Measurements from ENCODE around the gene NDRG2. TPM values are rescaled to one million over a fixed set of nuclear protein-coding genes. Genes with fewer than 3 reads are reported as not detected.

Gene NDRG2
- total RNA-seq, 1 experiment from 2014 or later = 18.9 TPM

DNA sequence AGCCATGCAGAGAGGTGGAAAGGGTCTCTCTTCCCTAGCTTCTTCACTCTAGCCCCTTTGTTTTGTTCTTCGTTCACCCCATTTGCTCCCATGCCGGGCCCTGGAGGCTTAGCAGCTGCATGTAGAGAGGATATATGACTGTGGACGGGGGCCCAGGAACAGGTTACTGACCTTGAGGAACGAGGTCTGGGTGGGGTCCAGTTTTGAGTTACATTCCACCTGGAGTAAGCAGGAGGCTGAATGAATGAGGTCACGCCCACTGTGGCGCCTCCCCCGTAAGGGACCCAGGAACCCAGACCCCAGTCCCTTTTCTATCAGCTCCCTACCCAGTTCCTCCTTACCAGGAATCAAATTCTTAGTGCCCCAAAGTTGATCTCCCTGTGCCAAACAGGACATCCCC, 6.6 kb downstream of the NDRG2 start:
- Histone ChIP-seq H3K27me3 (ENCODE audit: insufficient read depth, low read length) (peaks cover 2% of the 10 kb centered on the region; the same call in 1 of the 2 replicates), H3K79me2 (ENCODE audit: insufficient read depth, low read length) (no peaks in the 10 kb centered on the region), H3K4me2 (ENCODE audit: low read length) (no peak overlapping the region), H3K27ac (ENCODE audit: low read depth, low read length) (no peak overlapping the region), H4K20me1 (ENCODE audit: insufficient read depth) (no peaks in the 10 kb centered on the region), H3K9me3 (ENCODE audit: control insufficient read depth in 1 of 2, insufficient read depth in 1 of 2, low read depth in 1 of 2, low read length in 2 of 2) (no peaks in the 10 kb centered on the region), H2AFZ (ENCODE audit: low read depth, low read length, poor library complexity, severe bottlenecking) (no peak overlapping the region), H3K4me3 (replicated peaks in 1 of 2; ENCODE audit: low read depth in 1 of 2, low read length in 2 of 2) (no peak overlapping the region), H3K4me1 (ENCODE audit: control insufficient read depth in 1 of 2, insufficient read depth in 2 of 2, low read length in 2 of 2) (peaks cover 0 to 4% of the 10 kb centered on the region in 2 experiments; a peak in 1 of 4 replicates), H3K9me2 (ENCODE audit: insufficient read depth) (no peaks in the 10 kb centered on the region), H3K36me3 (ENCODE audit: control insufficient read depth in 1 of 2, insufficient read depth in 2 of 2, low read length in 2 of 2) (no peaks in the 10 kb centered on the region; a peak in 1 of 4 replicates), H3K9ac (ENCODE audit: low read length) (no peak overlapping the region)
- POLR2A ChIA-PET = no interaction called here
- CTCF ChIA-PET = no interaction called here
- ATAC-seq (no peak), DNase-seq (ENCODE audit: low read depth, low spot score) (no peak)
- intact Hi-C loops (cut with micrococcal nuclease) = loop anchor here (10.0 kb wide), 1 partner anchor 537 kb away; no protein-coding TSS in a partner anchor
- RAD21 ChIA-PET (ENCODE audit: low non-redundant PET in 1 of 2, low total read pairs in 2 of 2, uncharacterized antibody in 2 of 2, unreplicated experiment in 2 of 2) = no interaction called here
- TF ChIP-seq, protein P1, sequence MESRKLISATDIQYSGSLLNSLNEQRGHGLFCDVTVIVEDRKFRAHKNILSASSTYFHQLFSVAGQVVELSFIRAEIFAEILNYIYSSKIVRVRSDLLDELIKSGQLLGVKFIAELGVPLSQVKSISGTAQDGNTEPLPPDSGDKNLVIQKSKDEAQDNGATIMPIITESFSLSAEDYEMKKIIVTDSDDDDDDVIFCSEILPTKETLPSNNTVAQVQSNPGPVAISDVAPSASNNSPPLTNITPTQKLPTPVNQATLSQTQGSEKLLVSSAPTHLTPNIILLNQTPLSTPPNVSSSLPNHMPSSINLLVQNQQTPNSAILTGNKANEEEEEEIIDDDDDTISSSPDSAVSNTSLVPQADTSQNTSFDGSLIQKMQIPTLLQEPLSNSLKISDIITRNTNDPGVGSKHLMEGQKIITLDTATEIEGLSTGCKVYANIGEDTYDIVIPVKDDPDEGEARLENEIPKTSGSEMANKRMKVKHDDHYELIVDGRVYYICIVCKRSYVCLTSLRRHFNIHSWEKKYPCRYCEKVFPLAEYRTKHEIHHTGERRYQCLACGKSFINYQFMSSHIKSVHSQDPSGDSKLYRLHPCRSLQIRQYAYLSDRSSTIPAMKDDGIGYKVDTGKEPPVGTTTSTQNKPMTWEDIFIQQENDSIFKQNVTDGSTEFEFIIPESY (IDR thresholded peaks at IDR 0.05; ENCODE audit: extremely low read depth, insufficient replicate concordance, low read length) = no peak
- TF ChIP-seq CBX3 (IDR thresholded peaks at IDR 0.05; ENCODE audit: low read depth) (no peak), POLR2AphosphoS5 (IDR thresholded peaks at IDR 0.05; ENCODE audit: low read depth, low read length) (no peak), CEBPB (IDR thresholded peaks at IDR 0.05; ENCODE audit: low read depth) (no peak), EZH2phosphoT487 (IDR thresholded peaks at IDR 0.05; ENCODE audit: borderline replicate concordance) (no peak), ZNF274 (IDR thresholded peaks at IDR 0.05; ENCODE audit: low read depth, low read length) (no peak), ELF1 (IDR thresholded peaks at IDR 0.05; ENCODE audit: borderline replicate concordance, low read depth) (no peak), SP1 (IDR thresholded peaks at IDR 0.05; ENCODE audit: low read depth) (no peak), SIN3A (IDR thresholded peaks at IDR 0.05; ENCODE audit: low read depth) (no peak), RAD21 (IDR thresholded peaks at IDR 0.05; ENCODE audit: low read depth) (no peak), EGR1 (IDR thresholded peaks at IDR 0.05; ENCODE audit: low read depth) (no peak), TCF7L2 (IDR thresholded peaks at IDR 0.05; ENCODE audit: borderline replicate concordance, extremely low read depth, insufficient read depth, insufficient read length) (no peak), POLR2A (IDR thresholded peaks at IDR 0.05; ENCODE audit: borderline replicate concordance, extremely low read depth, insufficient read depth, insufficient read length) (no peak)
- TF ChIP-seq, protein P2, sequence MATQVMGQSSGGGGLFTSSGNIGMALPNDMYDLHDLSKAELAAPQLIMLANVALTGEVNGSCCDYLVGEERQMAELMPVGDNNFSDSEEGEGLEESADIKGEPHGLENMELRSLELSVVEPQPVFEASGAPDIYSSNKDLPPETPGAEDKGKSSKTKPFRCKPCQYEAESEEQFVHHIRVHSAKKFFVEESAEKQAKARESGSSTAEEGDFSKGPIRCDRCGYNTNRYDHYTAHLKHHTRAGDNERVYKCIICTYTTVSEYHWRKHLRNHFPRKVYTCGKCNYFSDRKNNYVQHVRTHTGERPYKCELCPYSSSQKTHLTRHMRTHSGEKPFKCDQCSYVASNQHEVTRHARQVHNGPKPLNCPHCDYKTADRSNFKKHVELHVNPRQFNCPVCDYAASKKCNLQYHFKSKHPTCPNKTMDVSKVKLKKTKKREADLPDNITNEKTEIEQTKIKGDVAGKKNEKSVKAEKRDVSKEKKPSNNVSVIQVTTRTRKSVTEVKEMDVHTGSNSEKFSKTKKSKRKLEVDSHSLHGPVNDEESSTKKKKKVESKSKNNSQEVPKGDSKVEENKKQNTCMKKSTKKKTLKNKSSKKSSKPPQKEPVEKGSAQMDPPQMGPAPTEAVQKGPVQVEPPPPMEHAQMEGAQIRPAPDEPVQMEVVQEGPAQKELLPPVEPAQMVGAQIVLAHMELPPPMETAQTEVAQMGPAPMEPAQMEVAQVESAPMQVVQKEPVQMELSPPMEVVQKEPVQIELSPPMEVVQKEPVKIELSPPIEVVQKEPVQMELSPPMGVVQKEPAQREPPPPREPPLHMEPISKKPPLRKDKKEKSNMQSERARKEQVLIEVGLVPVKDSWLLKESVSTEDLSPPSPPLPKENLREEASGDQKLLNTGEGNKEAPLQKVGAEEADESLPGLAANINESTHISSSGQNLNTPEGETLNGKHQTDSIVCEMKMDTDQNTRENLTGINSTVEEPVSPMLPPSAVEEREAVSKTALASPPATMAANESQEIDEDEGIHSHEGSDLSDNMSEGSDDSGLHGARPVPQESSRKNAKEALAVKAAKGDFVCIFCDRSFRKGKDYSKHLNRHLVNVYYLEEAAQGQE (IDR thresholded peaks at IDR 0.05; ENCODE audit: low read depth) = no peak
- TF ChIP-seq, protein P3, sequence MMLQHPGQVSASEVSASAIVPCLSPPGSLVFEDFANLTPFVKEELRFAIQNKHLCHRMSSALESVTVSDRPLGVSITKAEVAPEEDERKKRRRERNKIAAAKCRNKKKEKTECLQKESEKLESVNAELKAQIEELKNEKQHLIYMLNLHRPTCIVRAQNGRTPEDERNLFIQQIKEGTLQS (IDR thresholded peaks at IDR 0.05) = no peak
- BruUV-seq (replicated peaks) = no TSS peak

All from HCT116 (cell line).